HL-60/S4 treated with phorbol 12-myristate 13-acetate at 8.2 ng/mL for 4 days and 3 days (cell line): Measurements from ENCODE around the gene POPDC2.

Experiments used
- in situ Hi-C: fragments of 300-500 bp; cut with MboI; formaldehyde crosslinking; loops from 2 replicates; pipeline ENCODE4 v1.15.0; 2022; ENCODE audit warnings: low sequenced_read_pairs

POPDC2 gene

DNA sequence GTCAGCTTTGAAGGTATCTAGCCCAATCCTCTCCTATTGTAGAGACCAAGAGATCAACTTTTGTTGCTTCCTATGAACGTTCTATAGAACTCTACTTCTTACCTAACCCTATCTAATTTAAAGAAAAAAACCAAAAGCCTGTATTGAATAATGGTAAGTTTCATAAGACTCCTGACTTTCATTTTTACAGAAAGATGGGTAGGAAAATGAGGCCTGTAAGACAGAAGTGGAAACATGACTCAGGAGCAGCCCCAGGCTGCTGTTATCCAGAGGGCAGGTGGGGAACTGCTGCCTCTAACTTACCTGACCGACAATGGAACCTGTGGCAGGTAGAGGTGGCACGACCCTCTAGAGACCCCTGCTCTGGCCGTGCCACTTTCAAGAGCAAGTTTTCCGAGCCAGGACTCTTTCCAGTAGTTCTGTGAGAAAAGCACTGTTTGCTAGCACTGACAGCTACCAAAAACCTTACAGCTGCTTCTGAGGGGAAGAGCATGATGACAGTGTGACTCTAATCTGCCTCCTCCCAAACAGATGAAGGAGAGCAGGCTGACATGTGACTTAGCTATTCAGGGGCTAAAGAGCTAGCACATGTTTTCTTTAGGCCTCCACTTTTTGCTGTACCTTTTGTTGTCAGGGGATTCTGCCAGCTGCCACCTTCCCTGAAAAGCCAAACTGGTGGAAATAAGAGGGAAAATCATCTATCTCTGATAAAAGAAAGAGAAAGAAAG lies 17.5 kb downstream of the POPDC2 start:
- in situ Hi-C loops = no loop called here

DNA sequence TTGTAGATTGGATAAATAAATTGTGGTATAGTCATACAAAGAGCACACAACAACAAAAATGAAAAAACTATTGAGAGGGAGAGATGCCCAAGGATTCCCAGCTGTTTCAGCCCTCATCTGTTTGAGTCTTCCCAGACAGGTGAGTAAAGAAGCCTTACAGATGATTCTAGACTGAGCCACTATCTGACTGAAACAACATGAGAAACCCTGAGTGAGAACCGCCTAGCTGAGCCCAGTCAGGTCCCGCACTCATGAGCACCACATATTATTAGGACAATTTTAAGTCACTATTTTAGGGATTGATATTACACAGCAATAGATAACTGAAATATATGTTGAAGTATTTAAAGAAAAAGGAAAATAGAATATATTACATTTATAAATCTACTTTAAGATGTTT lies 19.0 kb downstream of the POPDC2 start:
- in situ Hi-C loops = no loop called here

DNA sequence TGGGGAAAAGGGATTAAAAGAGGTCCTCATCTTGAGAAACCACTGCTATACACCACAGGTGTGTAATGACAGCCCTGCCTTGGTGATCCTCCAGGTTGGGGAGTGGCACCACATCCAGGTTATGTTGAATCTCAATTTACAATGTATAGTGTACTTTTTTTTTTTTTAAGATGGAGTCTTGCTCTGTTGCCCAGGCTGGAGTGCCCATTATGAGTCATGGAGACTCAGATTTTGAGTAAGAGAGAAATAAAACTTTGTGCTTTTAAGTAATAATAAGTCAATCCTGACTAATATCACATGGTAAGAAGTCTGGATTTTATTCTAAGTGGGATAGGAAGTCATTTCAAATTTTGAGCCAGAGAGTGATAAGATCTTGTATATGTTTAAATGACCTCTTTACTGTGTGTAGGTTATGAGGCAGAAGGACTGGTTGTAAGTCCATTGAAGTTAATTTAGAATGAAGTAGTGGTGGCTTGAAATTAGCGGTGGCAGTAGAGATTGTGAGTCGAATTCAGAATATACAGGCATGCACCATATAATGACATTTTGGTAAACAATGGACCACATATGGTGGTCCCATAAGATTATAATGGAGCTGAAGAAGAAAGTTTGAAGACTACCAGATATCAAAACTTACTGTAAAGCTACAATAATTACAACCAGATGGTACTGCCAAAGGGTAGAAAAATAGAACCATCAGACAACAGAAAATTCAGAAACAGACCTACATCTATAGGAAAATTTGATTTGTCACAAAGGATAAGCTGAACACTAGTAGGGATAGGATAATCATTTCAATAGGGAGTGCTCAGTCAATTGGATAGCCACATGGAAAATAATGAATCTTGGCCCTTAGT lies 20.7 kb downstream of the POPDC2 start:
- in situ Hi-C loops = no loop called here

DNA sequence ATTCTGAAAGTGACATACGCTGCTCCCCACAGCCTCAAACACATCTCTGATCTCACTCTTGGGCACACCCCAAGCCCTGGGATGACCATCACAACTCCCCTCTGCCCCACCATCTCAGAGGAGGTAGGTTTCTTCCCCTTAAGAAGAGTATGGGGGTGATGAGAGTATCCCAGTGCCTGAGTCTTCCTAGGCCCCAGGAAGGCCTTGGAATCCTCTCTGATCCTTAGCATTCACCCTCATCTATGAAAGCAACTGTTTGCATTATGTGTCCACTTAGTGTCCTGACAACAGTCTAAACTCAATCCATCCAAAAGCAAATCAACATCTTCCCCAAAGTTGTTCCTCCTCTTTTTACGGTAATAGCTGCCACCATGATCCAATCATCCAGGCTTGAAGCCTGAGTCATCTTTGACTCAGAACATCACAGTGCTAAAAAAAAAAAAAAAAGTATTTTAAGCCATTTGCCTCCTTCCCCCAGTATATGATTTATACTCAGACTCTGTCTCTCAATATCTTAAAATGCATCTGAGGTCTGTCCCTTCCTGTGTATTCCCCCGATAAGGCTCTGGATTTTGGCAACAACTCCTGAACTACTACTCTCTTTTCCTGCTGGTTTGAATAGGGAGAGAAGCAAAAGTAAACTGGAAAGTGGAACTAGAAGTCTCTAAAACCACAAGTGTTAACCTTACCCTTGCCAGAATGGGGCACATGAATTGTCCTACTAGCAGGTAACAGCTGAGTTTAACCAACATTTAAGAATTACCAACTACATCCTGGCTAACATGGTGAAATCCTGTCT lies 22.5 kb downstream of the POPDC2 start:
- in situ Hi-C loops = no loop called here

DNA sequence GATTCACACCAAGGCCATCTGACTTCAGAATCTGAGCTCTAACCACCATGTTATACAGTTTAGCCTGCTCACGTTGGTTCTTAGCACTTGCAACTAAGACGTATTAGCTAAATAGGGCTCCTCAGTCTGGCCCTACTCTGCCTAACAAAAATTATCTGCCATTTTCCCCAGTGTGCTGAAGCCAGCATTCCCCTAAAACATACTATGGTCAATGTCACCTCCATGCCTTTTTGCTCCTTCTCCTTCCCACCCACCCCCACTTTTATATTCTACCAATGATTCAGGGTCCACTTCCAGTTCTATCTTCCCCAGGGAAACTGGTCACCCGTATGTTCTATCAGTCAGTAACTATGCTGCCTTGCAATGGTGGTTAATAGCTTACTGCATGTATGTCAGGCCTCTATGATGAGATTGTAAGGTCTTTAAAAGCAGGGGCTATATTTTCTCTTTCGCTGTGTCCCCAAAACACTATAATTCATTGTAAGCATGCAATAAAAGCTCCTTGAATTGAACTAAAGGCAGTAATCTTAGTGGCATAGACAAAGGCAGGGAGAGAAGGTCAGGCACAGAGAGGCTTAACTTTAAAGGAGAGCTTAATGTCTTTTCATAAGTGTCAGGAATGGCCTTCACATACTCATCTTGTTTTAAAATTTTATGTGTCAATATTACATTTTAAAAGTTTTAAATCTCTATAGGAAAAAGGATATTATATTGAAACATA lies 23.3 kb downstream of the POPDC2 start:
- in situ Hi-C loops = no loop called here

DNA sequence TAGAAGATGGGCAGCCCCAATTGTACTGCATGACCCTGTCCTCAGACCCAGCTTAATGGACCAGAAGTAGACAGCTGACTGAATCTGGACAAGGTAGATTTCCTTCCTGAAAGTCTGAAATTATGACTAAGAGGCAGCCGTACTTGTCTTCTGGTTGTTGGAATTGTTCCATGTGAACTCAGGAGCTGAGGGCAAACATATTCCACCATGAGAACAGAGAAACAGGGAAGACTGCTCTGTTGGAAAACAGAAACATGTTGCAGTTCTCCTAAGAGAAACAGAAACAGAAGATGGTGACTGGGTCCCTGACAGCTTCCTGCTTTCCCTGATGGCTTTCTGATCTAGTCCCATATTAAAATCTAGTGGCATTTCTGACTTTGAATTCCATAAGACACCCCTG lies 24.1 kb downstream of the POPDC2 start:
- in situ Hi-C loops = no loop called here

DNA sequence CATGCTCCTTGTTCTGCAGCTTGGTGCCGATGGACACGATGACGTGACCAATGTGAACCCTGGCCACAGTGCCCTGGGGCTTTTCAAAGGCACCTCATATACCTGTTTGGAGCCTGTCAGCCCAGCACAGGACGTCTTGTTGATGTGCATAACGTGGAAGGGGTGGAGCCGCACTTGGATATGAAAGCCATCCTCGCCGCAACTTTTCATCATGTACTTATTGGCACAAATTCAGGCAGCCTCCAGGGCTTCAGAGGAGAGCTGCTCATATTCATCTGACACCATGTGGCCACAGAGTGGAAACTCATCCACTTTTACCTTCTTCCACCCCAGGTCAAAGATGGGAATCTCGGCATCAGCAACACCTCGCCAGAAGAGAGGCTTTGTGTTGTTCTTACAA lies 24.7 kb downstream of the POPDC2 start:
- in situ Hi-C loops = no loop called here

DNA sequence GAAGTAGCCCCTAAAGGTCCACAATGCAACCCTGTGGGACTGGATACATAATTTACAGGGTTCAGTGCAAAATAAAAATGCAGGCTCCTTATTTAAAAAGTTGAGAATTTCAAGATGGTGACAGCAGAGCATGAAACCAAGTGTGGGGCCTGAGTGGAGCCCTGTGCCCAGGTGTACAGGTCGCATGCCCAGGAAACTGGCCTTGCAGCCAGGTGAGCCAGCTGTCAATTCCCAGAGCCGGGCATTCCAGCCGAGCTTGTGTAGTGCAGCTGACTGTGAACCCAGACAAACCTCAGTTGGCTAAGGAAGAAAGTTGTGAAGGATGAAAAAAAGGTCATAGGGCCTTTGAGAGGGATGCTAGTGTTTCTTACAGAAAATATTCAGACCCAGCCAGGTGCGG lies 27.6 kb downstream of the POPDC2 start:
- in situ Hi-C loops = no loop called here

DNA sequence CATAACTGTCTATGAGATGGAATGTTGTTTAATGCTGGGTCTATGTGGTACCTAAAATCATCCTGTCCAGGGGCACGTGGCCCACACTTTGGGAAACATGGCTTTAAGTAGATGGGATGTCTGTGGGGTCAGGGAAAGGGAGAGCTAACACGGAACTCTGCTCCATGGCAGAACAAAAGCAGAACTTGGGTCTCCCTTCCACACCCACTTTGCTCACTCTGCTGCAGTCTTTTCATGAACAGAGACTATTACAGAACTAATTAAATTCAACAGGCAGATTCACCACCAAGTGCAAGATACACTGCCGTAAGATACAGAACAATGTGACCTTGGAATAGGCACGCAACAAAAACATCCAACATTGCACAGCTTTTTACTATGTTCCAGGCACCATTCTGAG lies 28.2 kb downstream of the POPDC2 start:
- in situ Hi-C loops = no loop called here

DNA sequence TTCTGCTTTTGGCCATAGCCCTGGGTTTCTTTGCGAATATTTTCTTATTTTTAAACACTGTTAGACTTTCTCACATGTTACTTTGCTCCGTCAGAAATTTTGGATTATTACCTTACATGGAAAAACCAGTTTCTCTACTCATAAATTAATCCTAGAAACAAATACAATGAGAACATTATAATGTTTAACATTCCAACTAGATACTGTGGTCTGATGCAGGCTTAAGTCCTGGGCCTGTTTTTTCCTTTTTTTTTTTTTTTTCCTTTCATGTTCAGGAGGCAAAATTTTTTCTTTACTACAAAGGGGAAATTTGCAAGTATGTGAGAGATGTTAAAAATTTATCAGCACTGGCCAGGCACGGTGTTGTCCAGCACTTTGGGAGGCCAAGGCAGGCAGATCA lies 28.9 kb downstream of the POPDC2 start:
- in situ Hi-C loops = no loop called here

DNA sequence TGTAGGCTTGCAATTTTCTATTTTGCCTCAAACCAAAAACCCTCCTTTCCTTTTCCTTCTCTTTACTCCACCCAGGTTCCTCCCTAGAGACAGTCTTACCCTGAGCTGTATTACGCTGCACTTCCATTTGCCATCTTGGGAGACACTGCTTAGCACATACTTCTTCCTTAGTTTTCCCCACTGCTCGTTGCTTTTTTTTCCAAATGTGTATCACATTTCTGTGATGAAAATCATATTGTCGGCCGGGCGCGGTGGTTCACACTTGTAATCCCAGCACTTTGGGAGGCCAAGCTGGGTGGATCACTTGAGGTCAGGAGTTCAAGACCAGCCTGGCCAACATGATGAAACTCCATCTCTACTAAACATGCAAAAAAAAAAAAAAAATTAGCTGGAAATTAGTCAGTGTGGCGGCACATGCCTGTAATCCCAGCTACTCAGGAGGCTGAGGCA lies 29.5 kb downstream of the POPDC2 start:
- in situ Hi-C loops = no loop called here

DNA sequence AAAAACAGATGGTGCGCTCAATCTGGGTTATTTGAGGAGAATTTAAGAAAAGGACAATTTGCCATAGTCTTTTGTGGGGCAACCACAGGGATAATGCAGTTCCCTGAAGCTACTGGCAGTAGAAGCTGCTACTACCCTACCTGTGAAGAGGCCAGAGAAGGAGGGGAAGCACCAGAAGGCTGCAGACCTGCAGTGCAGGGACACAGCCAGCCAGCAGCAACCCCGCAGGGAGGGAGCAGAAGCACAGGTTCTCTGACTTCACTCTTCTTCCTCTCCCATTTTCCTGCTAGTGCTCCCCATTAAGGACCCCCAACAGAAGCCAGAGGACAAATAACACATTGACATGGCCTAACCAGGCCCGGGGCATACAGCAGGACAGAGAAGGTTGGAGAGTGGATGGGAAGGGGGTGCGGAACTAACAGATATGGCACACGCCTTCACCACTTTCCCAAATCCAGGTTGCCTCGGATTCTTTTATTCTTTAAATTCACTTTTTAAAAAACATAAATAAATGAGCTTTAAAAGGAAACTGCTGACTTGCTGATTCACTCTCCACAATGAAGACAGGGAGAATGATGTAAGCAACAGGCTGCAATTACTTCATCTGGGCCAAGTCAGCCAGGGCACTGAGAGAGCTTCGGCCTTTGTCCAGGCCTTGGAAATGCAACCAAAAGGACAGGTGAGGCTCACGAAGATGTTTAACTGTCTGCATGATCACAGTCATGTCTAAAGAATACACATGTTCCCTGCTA lies 30.1 kb downstream of the POPDC2 start:
- in situ Hi-C loops = no loop called here

DNA sequence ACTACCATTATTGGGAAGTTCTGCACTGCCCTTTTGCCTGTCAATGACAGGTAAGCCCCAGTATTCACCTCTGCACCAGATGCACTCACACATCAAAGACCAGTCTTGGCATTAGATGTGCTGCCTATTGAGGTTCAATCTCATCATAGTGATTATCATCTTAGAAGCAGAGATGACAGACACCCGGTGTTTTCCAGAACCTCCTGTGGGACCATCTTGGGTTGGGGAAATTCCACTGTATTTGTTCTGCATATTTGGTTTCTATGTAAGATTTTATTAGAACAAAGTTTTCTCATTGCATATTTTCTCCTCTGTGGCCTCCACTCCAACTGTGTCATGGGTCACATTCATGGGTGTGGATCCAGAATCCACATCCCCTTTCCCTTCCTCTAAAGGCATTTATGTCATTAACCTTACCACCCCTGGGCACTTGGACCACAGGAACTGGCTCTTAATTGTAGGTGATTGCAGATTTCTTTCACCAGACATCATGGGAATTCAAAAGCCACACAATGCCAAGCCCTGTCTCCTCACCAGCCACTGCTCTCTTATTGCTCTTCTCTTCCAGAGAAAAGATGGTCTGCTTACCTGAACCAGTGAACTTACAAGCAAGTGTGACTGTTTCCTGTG lies 31.5 kb downstream of the POPDC2 start:
- in situ Hi-C loops = no loop called here

DNA sequence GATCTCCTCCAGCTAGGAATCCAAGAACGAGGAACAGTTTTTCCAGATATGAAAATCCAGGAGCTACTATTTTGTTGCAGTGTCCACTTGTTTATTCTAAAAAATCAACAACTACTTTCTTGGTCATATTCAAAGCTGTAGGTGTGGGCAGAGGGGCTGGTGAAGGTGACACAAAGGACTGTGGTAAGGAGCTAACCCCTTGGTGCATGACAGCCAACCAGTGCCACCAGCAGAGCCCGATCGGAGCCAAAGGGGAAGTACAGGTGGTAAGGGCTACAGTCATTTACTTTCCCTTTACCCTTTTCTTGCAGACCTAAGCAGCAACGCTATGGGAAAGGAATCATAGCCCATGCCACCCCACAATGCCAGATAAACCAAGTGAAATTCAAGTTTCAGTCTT lies 32.0 kb downstream of the POPDC2 start:
- in situ Hi-C loops = no loop called here

DNA sequence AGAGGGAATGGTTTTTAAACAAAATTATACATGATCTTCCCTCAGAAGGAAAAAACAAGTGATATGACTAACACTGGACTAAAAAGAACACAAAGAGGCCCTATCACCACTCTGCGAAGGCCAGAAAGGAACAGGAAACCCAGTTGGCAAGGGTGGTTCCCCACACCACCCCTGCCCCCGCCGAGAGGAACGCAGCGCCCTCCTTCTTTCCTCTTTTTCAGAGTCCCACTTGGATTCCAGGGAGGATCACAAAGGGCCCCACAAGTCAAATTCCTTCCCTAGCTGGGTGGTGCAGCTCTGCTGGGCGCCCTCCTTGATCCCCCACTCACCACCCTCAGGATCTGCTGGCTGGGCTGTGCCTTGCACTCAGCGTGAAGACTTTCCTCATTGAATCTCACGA lies 32.9 kb downstream of the POPDC2 start:
- in situ Hi-C loops = no loop called here

DNA sequence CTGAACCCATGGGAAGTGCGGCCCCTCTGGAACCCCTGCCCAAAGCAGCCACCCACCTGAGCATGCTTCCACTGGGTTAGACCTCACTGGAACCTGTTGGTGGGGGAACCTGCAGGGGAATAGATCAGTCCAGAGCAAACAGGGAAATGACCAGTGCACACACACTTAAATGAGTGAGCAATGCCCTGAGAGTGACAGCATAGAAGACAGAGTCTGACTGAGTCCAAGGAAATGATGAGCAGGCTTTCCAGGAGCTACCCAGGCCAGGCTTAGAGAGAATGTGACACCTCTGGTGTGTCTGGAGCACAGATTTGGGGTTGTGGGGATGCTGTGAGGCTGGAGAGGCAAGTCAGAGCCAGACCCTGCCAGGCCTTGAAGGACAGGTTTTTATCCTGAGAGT lies 34.2 kb downstream of the POPDC2 start:
- in situ Hi-C loops = no loop called here

DNA sequence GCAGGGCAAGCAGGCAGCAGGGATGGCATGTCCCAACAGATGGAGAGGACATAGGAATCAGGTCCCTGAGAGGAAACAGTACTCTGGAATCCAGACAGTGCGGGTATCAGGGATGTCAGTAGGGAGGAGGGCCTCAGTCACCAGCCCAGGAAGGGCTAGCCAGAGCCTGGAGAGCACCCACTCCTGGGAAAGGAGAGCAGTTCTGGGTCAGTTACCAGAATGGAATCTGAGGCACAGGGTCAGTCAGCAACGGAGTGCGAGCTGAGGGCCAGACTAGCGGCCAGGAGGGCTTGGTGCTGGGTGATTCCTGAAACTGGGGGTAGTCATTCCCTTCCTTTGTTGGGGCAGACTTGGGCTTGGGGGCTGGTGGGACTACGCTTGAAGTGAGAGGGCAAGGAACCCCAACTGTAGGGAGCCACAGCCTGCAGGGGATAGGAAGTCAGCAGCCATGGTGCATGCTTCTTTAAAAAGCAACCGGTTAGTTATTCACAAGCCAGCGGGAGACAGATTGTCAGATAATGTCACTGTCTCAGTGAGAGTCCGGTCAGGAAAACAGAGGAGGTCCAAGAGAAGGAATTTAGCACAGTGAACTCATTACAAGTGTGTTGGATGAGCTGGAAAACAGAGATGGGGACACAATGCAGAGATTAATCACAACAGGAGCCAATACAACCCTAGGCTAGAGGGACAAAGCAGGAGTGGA lies 34.8 kb downstream of the POPDC2 start:
- in situ Hi-C loops = no loop called here

DNA sequence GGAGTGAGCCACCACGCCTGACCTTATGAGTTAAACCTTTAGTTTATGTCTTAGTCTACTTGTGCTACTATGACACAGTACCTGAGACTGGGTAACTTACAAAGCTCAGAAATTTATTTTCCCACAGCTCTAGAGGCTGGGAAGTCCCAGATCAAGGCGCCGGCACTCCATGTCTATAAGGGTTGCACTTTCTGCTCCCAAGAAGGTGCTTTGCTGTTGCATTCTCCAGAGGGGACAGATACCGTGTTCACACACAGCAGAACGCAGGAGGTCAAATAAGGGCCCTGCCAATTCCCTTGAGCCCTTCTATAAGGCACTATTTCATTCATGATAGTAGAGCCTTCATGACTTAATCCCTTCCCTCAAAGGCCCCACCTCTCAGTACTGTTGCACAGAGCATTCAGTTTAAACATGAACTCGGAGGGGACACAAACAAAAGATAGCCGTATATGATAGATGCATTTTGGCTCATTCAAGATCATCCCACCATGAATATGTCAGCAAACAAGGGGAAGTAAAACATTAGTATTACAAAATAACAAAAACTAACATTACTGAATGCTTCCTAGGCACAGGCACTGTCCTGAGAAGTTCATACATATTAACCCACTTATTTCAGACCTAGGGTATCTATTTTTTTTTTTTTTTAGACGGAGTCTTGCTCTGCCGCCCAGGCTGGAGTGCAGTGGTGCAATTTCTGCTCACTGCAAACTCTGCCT lies 36.2 kb downstream of the POPDC2 start:
- in situ Hi-C loops = no loop called here
